Measurements from ENCODE around the gene EVA1C.

EVA1C gene

DNA sequence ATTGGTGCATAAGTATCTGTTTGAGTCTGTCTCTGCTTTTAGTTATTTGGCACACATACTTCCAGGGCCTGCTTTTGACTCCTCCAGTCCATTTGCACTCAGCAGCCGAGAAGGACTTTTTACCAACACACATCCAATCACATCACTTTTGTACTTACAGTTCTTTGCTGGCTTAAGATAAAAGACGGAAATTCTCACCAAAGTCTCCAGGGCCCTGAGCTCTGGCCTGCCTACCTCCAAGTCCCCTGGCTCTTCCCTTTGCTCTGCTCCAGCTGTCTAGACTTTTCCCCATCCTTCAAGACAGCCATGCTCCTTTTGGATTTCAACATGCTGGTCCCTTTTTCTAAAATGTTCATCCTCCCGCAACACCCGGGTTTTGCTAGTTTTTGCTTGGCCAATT, 2.2 kb upstream of the EVA1C start:
- Histone ChIP-seq H2AK5ac (ENCODE audit: low read depth, low read length) (no peak overlapping the region), H3K9me3 (replicated peaks in 1 of 2; ENCODE audit: control insufficient read depth in 2 of 2, insufficient read depth in 1 of 2, low read depth in 1 of 2, low read length in 2 of 2) (no peaks in the 10 kb centered on the region), H3K18ac (ENCODE audit: low read length) (no peak overlapping the region), H3K27me3 (ENCODE audit: control insufficient read depth in 3 of 3, insufficient read depth in 3 of 3, low read depth in 1 of 3, low read length in 3 of 3) (peaks cover 26 to 83% (median 48%) of the 10 kb centered on the region in 3 experiments), H3K79me1 (ENCODE audit: low read depth, low read length) (no peaks in the 10 kb centered on the region), H4K8ac (ENCODE audit: low read depth, low read length) (no peak overlapping the region), H3K4me3 (ENCODE audit: low read length in 2 of 2) (no peak overlapping the region), H2BK120ac (ENCODE audit: low read depth, low read length) (no peak overlapping the region), H3K36me3 (replicated peaks in 1 of 2; ENCODE audit: control insufficient read depth in 2 of 2, insufficient read depth in 2 of 2, low read length in 2 of 2) (no peaks in the 10 kb centered on the region), H3K9ac (ENCODE audit: low read depth, low read length, poor library complexity) (no peak overlapping the region), H4K91ac (ENCODE audit: low read depth, low read length, poor library complexity) (no peak overlapping the region), H2AFZ (ENCODE audit: low read length) (no peak overlapping the region), H3K14ac (ENCODE audit: low read length) (no peak overlapping the region), H3K4me1 (ENCODE audit: control insufficient read depth in 2 of 2, insufficient read depth in 1 of 2, low read depth in 1 of 2, low read length in 2 of 2) (peaks cover 10% of the 10 kb centered on the region in 2 donors), H2BK5ac (ENCODE audit: low read length) (no peak overlapping the region), H2BK12ac (ENCODE audit: low read length) (no peak overlapping the region), H3K23ac (ENCODE audit: low read depth, low read length, poor library complexity) (no peak overlapping the region), H3K4me2 (ENCODE audit: insufficient read depth, low read length, poor library complexity, severe bottlenecking) (no peak overlapping the region), H3K4ac (ENCODE audit: low read length) (no peak overlapping the region), H2BK15ac (ENCODE audit: low read length) (no peak overlapping the region), H3K27ac (replicated peaks; ENCODE audit: low read length) (no peak overlapping the region)
- WGBS, 2 donors (ENCODE audit: extremely low coverage in 2 of 2, insufficient read length in 2 of 2, insufficient replicate concordance in 1 of 2), result no CpG with 5 or more reads among the region's 4 CpGs
- no peak for DNase-seq (ENCODE audit: low spot score)

DNA sequence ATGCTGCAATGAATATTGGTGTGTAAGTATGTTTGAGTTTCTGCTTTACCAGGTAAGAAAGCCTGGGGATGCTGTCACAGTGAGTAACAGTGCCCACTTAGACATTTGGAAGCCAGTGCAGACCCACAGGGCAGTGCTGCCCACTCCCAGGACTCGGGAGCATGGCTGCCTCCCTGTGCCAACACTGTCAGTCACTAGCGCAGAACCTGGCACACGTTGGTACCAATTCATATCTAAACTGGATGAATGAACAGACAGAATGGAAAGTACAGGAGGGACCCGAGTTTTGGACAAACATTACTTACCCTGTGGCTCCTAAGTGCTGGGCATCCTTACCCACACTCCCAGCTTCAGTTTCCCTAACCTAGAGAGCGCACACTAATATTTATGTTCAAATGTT, 1.6 kb upstream of the EVA1C start:
- peaks cover 26 to 89% (median 48%) of the 10 kb centered on the region in 3 experiments for H3K27me3 ChIP-seq (ENCODE audit: control insufficient read depth in 3 of 3, insufficient read depth in 3 of 3, low read depth in 1 of 3, low read length in 3 of 3)

DNA sequence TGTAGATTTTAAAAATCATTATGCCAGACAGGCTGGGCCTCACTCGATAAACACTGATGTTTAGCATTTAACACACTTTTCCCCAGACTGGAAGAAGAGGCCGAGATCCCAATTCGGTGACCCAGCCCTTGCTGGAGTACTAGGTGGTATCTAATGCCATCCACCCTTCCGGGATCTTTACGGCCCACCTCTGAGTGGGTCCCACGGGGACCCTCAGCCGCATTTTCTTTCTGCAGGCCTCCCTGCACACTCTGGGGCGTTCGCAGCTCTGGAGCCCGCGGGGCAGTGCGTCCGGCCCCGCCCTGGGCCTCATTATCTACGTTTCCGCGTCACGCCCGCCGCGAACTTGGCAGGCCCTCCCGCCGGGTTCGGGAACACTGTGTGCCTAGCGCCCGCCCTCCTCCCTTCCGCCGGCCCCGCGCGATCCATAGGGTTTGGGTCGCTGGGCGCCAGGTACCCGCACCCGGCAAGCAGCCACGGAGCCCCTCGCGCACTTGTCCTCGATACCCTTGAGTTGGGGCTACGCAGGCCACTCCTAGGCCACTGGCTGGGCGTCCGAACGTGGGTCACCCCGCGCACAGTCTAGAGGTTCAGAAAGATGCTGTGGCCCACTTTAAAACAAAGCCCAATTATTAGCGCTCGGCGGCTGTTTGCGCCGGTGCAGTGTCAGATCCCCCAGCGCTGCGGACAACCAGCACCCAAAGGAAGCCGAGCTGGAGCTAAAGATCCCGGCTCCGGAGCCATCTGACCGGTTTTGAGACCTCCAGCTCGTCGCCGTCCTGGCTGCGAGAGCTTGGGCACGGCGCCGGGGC, 950 bp upstream of the EVA1C start:
- Histone ChIP-seq H2BK5ac (ENCODE audit: low read length) (no peak overlapping the region), H3K9ac (ENCODE audit: low read depth, low read length, poor library complexity) (peak overlapping the region; percentile 73), H4K91ac (ENCODE audit: low read depth, low read length, poor library complexity) (no peak overlapping the region), H2BK120ac (ENCODE audit: low read depth, low read length) (no peak overlapping the region), H3K9me3 (replicated peaks in 1 of 2; ENCODE audit: control insufficient read depth in 2 of 2, insufficient read depth in 1 of 2, low read depth in 1 of 2, low read length in 2 of 2) (no peaks in the 10 kb centered on the region), H3K18ac (ENCODE audit: low read length) (peak overlapping the region; percentile 62), H3K79me1 (ENCODE audit: low read depth, low read length) (no peaks in the 10 kb centered on the region), H4K8ac (ENCODE audit: low read depth, low read length) (no peak overlapping the region), H3K4me2 (ENCODE audit: insufficient read depth, low read length, poor library complexity, severe bottlenecking) (peak overlapping the region; percentile 93), H3K23ac (ENCODE audit: low read depth, low read length, poor library complexity) (peak overlapping the region; percentile 86), H2AFZ (ENCODE audit: low read length) (peak overlapping the region; percentile 77), H2AK5ac (ENCODE audit: low read depth, low read length) (peak overlapping the region; percentile 54), H3K27me3 (ENCODE audit: control insufficient read depth in 3 of 3, insufficient read depth in 3 of 3, low read depth in 1 of 3, low read length in 3 of 3) (peaks cover 26 to 87% (median 48%) of the 10 kb centered on the region in 3 experiments), H3K4me3 (ENCODE audit: low read length in 2 of 2) (peak overlapping the region in 1 of 2 donors; percentile 78), H3K14ac (ENCODE audit: low read length) (no peak overlapping the region), H3K4ac (ENCODE audit: low read length) (no peak overlapping the region), H3K36me3 (replicated peaks in 1 of 2; ENCODE audit: control insufficient read depth in 2 of 2, insufficient read depth in 2 of 2, low read length in 2 of 2) (no peaks in the 10 kb centered on the region), H2BK12ac (ENCODE audit: low read length) (no peak overlapping the region), H3K4me1 (ENCODE audit: control insufficient read depth in 2 of 2, insufficient read depth in 1 of 2, low read depth in 1 of 2, low read length in 2 of 2) (peaks cover 15 to 16% of the 10 kb centered on the region in 2 donors), H2BK15ac (ENCODE audit: low read length) (no peak overlapping the region), H3K27ac (replicated peaks; ENCODE audit: low read length) (no peak overlapping the region)
- WGBS, 2 donors (ENCODE audit: extremely low coverage in 2 of 2, insufficient read length in 2 of 2, insufficient replicate concordance in 1 of 2), result no CpG with 5 or more reads among the region's 63 CpGs
- no peak for DNase-seq (ENCODE audit: low spot score)

More for the DNA sequence above, 1.6 kb upstream of the EVA1C start:
- Histone ChIP-seq H3K79me1 (ENCODE audit: low read depth, low read length) (no peaks in the 10 kb centered on the region), H3K9me3 (replicated peaks in 1 of 2; ENCODE audit: control insufficient read depth in 2 of 2, insufficient read depth in 1 of 2, low read depth in 1 of 2, low read length in 2 of 2) (no peaks in the 10 kb centered on the region), H4K91ac (ENCODE audit: low read depth, low read length, poor library complexity) (no peak overlapping the region), H4K8ac (ENCODE audit: low read depth, low read length) (no peak overlapping the region), H3K14ac (ENCODE audit: low read length) (no peak overlapping the region), H2BK15ac (ENCODE audit: low read length) (no peak overlapping the region), H2AFZ (ENCODE audit: low read length) (no peak overlapping the region), H2AK5ac (ENCODE audit: low read depth, low read length) (no peak overlapping the region), H3K36me3 (replicated peaks in 1 of 2; ENCODE audit: control insufficient read depth in 2 of 2, insufficient read depth in 2 of 2, low read length in 2 of 2) (no peaks in the 10 kb centered on the region), H3K4ac (ENCODE audit: low read length) (no peak overlapping the region), H3K9ac (ENCODE audit: low read depth, low read length, poor library complexity) (no peak overlapping the region), H3K4me3 (ENCODE audit: low read length in 2 of 2) (no peak overlapping the region), H3K27ac (replicated peaks; ENCODE audit: low read length) (no peak overlapping the region), H3K23ac (ENCODE audit: low read depth, low read length, poor library complexity) (no peak overlapping the region), H2BK120ac (ENCODE audit: low read depth, low read length) (peak overlapping the region; percentile 68), H2BK5ac (ENCODE audit: low read length) (no peak overlapping the region), H3K18ac (ENCODE audit: low read length) (no peak overlapping the region), H3K4me1 (ENCODE audit: control insufficient read depth in 2 of 2, insufficient read depth in 1 of 2, low read depth in 1 of 2, low read length in 2 of 2) (peaks cover 15% of the 10 kb centered on the region in 2 donors), H3K4me2 (ENCODE audit: insufficient read depth, low read length, poor library complexity, severe bottlenecking) (no peak overlapping the region), H2BK12ac (ENCODE audit: low read length) (no peak overlapping the region)
- DNase-seq (ENCODE audit: low spot score), result no peak
- WGBS, 2 donors (ENCODE audit: extremely low coverage in 2 of 2, insufficient read length in 2 of 2, insufficient replicate concordance in 1 of 2), result no CpG with 5 or more reads among the region's 5 CpGs

DNA sequence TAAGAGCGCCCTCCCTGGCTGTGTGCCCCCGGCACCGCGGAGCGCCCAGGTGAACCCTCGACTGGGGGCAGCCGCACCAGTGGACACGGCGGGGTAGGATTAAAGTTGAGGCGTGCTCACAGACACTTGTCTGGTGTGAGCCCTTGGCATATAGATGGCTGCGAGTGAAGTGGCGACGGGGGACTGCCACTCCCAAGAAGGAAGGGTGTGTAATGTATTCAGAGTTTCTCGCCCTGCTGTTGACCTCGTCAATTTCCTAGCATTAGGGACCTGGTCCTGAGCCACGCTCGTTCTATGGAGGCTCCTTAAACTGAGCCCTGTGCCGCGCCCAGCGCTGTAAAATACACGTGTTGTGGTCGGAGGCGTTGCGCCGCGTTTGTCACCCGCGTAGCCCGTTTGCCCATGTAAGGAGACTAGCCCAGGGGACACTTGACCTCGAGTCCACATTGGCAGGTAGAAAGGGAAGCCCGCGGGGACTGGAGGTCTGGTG, 554 bp downstream of the EVA1C start:
- no CpG with 5 or more reads among the region's 32 CpGs for WGBS, 2 donors (ENCODE audit: extremely low coverage in 2 of 2, insufficient read length in 2 of 2, insufficient replicate concordance in 1 of 2)
- peak overlapping the region; percentile 64 for H3K18ac ChIP-seq (ENCODE audit: low read length)
- no peak overlapping the region for H4K8ac ChIP-seq (ENCODE audit: low read depth, low read length)
- no peak overlapping the region for H2BK12ac ChIP-seq (ENCODE audit: low read length)
- H2BK5ac ChIP-seq (ENCODE audit: low read length), result no peak overlapping the region
- H2BK15ac ChIP-seq (ENCODE audit: low read length), result peak overlapping the region; percentile 33
- no peak overlapping the region for H3K9ac ChIP-seq (ENCODE audit: low read depth, low read length, poor library complexity)
- no peak overlapping the region for H2BK120ac ChIP-seq (ENCODE audit: low read depth, low read length)
- no peak overlapping the region for H3K27ac ChIP-seq (replicated peaks; ENCODE audit: low read length)
- H2AK5ac ChIP-seq (ENCODE audit: low read depth, low read length), result no peak overlapping the region
- no peak overlapping the region for H3K14ac ChIP-seq (ENCODE audit: low read length)
- H3K4me1 ChIP-seq (ENCODE audit: control insufficient read depth in 2 of 2, insufficient read depth in 1 of 2, low read depth in 1 of 2, low read length in 2 of 2), result peaks cover 15 to 16% of the 10 kb centered on the region in 2 donors
- H3K36me3 ChIP-seq (replicated peaks in 1 of 2; ENCODE audit: control insufficient read depth in 2 of 2, insufficient read depth in 2 of 2, low read length in 2 of 2), result no peaks in the 10 kb centered on the region
- H3K4ac ChIP-seq (ENCODE audit: low read length), result no peak overlapping the region
- H2AFZ ChIP-seq (ENCODE audit: low read length), result peak overlapping the region; percentile 77
- H3K23ac ChIP-seq (ENCODE audit: low read depth, low read length, poor library complexity), result peak overlapping the region; percentile 66
- H3K4me2 ChIP-seq (ENCODE audit: insufficient read depth, low read length, poor library complexity, severe bottlenecking), result peak overlapping the region; percentile 93
- no peak for DNase-seq (ENCODE audit: low spot score)
- peaks cover 26 to 95% (median 48%) of the 10 kb centered on the region in 3 experiments for H3K27me3 ChIP-seq (ENCODE audit: control insufficient read depth in 3 of 3, insufficient read depth in 3 of 3, low read depth in 1 of 3, low read length in 3 of 3)
- peak overlapping the region in 1 of 2 donors; percentile 78 for H3K4me3 ChIP-seq (ENCODE audit: low read length in 2 of 2)
- no peaks in the 10 kb centered on the region for H3K79me1 ChIP-seq (ENCODE audit: low read depth, low read length)
- no peak overlapping the region for H4K91ac ChIP-seq (ENCODE audit: low read depth, low read length, poor library complexity)
- no peaks in the 10 kb centered on the region for H3K9me3 ChIP-seq (replicated peaks in 1 of 2; ENCODE audit: control insufficient read depth in 2 of 2, insufficient read depth in 1 of 2, low read depth in 1 of 2, low read length in 2 of 2)
